Measurements from ENCODE around the gene BICDL2.

BICDL2 gene

DNA sequence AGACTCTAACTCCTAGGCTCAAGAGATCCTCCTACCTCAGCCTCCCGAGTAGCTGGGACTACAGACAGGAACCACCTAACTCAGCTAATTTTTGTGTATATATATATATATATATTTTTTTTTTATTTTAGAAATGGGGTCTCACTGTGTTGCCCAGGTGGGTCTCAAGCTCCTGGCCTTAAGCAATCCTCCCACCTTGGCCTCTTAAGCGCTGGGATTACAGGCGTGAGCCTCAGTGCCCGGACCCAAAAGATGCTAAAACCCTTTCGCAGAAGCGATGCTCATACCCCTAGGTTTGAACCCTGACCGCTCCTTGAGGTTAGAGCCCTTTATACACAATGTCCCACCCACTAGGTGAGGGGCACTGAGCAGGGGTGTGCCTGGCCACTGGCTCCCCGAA is 26.2 kb downstream of the BICDL2 start:
- no peak for ATAC-seq
- TF ChIP-seq ARNTL (CRISPR knock-in tag; IDR thresholded peaks at IDR 0.05; ENCODE audit: borderline replicate concordance, low read depth) = no peak
- TF ChIP-seq, protein P1, sequence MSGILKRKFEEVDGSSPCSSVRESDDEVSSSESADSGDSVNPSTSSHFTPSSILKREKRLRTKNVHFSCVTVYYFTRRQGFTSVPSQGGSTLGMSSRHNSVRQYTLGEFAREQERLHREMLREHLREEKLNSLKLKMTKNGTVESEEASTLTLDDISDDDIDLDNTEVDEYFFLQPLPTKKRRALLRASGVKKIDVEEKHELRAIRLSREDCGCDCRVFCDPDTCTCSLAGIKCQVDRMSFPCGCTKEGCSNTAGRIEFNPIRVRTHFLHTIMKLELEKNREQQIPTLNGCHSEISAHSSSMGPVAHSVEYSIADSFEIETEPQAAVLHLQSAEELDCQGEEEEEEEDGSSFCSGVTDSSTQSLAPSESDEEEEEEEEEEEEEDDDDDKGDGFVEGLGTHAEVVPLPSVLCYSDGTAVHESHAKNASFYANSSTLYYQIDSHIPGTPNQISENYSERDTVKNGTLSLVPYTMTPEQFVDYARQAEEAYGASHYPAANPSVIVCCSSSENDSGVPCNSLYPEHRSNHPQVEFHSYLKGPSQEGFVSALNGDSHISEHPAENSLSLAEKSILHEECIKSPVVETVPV (CRISPR knock-in tag; IDR thresholded peaks at IDR 0.05) = no peak
- TF ChIP-seq BACH2 (CRISPR knock-in tag; IDR thresholded peaks at IDR 0.05; ENCODE audit: borderline replicate concordance) = no peak
- TF ChIP-seq ISL1 (CRISPR knock-in tag; IDR thresholded peaks at IDR 0.05) = no peak
- no peak for TF ChIP-seq RARB (CRISPR knock-in tag; IDR thresholded peaks at IDR 0.05)
- TF ChIP-seq GLIS3 (CRISPR knock-in tag; IDR thresholded peaks at IDR 0.05) = no peak

DNA sequence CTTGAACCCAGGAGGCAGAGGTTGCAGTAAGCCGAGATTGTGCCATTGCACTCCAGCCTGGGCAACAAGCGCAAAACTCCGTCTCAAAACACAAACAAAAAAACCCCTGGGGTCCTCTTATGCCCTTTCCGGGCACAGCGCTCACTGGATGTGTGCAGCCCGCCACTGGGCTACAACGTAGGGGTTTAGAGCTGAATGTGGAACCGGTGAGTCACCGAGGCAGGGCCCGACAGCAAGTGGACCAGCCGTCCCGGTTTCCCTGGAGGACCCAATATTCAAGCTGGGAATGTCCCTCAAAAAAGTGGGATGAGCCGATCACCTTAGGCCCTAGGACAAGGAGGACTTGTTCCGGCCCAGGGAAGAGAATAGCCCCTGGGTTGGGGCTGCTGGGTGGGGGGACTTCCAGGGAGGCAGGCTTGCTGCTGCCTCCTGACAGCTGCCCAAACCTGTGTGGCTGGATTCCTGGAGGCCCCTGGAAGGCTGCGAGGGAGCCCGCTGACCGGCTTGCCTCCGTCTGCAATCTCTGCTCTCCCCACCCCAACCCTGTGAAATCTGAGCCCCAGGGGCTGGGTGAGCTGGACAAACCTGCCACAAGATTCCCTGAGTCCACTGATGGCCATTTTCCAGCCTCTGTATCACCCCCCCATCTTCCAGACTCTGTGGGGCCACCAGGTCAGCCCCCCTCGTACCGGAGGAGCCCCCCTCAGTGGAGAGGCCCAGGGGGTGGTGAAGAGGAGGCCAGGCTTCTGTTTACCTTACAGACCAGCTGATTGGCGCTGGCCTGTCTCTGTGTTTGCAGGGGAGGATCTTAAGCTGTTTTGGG is 27.0 kb downstream of the BICDL2 start:
- TF ChIP-seq OSR1 (CRISPR knock-in tag; IDR thresholded peaks at IDR 0.05) (no peak), ZNF8 (CRISPR knock-in tag; IDR thresholded peaks at IDR 0.05) (no peak), ESRRG (CRISPR knock-in tag; IDR thresholded peaks at IDR 0.05) (no peak), ZFP3 (CRISPR knock-in tag; IDR thresholded peaks at IDR 0.05) (no peak), ZNF565 (CRISPR knock-in tag; conservative IDR thresholded peaks at IDR 0.05; ENCODE audit: low read depth) (no peak), ARNTL (CRISPR knock-in tag; IDR thresholded peaks at IDR 0.05; ENCODE audit: borderline replicate concordance, low read depth) (no peak), ISL1 (CRISPR knock-in tag; IDR thresholded peaks at IDR 0.05) (no peak), BACH2 (CRISPR knock-in tag; IDR thresholded peaks at IDR 0.05; ENCODE audit: borderline replicate concordance) (no peak), TCF4 (CRISPR knock-in tag; IDR thresholded peaks at IDR 0.05; ENCODE audit: borderline replicate concordance) (no peak)
- TF ChIP-seq, protein P2, sequence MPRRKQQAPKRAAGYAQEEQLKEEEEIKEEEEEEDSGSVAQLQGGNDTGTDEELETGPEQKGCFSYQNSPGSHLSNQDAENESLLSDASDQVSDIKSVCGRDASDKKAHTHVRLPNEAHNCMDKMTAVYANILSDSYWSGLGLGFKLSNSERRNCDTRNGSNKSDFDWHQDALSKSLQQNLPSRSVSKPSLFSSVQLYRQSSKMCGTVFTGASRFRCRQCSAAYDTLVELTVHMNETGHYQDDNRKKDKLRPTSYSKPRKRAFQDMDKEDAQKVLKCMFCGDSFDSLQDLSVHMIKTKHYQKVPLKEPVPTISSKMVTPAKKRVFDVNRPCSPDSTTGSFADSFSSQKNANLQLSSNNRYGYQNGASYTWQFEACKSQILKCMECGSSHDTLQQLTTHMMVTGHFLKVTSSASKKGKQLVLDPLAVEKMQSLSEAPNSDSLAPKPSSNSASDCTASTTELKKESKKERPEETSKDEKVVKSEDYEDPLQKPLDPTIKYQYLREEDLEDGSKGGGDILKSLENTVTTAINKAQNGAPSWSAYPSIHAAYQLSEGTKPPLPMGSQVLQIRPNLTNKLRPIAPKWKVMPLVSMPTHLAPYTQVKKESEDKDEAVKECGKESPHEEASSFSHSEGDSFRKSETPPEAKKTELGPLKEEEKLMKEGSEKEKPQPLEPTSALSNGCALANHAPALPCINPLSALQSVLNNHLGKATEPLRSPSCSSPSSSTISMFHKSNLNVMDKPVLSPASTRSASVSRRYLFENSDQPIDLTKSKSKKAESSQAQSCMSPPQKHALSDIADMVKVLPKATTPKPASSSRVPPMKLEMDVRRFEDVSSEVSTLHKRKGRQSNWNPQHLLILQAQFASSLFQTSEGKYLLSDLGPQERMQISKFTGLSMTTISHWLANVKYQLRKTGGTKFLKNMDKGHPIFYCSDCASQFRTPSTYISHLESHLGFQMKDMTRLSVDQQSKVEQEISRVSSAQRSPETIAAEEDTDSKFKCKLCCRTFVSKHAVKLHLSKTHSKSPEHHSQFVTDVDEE (CRISPR knock-in tag; IDR thresholded peaks at IDR 0.05) = no peak
- peak; percentile 14; the same call in 2 of the 3 replicates for ATAC-seq

DNA sequence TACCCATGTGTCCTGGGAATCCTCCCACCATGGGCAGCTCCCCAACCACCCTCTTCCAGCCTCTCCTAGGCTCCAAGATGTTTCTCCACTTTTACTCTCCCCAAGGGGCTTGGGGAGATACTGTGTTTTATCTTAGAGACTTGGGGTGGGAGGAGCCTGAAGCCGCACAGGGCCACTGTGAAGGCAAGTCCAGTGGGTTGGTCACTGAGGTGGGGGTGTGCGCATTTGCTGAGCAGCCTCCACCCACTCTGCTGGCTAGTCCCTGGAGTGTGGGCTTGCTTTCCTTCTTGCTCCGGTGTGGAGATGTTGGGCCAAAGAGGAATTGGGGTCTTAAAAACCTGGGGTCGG is 28.1 kb downstream of the BICDL2 start:
- no peak for ATAC-seq

DNA sequence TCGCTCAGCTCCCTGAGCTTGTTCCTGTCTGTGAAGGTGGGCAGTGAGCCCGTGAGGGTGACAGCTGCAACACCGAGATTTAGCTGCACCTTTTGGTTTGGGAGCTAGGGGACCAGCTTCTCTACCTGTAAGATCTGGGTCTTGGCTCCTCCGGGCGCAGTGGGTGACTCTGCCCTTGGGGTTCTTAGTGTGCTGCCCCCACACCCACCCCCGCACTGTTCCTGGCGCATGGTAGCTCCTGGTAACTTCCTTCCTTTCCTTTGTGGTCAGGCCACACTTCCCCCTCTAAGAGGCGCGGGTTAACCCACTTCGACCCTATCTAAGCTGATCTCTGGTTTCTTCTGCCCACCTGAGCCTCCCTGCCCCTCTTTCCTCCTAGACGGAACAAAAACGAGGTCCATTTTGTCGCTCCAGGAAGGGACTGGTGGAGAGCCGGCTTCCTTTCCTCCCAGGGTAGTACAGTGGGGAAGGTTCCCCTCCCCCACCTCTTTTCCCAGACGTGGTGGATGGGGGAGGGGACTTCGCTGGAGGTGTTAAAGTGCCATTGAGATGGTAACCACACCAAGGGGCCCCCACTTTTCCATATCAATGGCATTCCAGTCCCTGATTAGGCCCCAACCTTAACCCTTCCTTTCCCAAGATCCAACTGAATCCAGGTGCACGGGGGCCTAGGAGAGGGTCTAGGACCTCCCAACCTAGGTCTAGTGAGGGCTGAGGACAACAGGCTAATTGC is 28.6 kb downstream of the BICDL2 start:
- TF ChIP-seq ZFP30 (CRISPR knock-in tag; IDR thresholded peaks at IDR 0.05) (no peak), ZC3H10 (CRISPR knock-in tag; IDR thresholded peaks at IDR 0.05) (no peak), ISL1 (CRISPR knock-in tag; IDR thresholded peaks at IDR 0.05) (no peak), PPARA (CRISPR knock-in tag; IDR thresholded peaks at IDR 0.05; ENCODE audit: borderline replicate concordance) (no peak), ZNF565 (CRISPR knock-in tag; conservative IDR thresholded peaks at IDR 0.05; ENCODE audit: low read depth) (no peak), RARB (CRISPR knock-in tag; IDR thresholded peaks at IDR 0.05) (no peak), SNAI2 (CRISPR knock-in tag; IDR thresholded peaks at IDR 0.05) (no peak), ZNF70 (CRISPR knock-in tag; IDR thresholded peaks at IDR 0.05) (no peak), GLIS3 (CRISPR knock-in tag; IDR thresholded peaks at IDR 0.05) (no peak), OSR1 (CRISPR knock-in tag; IDR thresholded peaks at IDR 0.05) (no peak)
- TF ChIP-seq, protein P3, sequence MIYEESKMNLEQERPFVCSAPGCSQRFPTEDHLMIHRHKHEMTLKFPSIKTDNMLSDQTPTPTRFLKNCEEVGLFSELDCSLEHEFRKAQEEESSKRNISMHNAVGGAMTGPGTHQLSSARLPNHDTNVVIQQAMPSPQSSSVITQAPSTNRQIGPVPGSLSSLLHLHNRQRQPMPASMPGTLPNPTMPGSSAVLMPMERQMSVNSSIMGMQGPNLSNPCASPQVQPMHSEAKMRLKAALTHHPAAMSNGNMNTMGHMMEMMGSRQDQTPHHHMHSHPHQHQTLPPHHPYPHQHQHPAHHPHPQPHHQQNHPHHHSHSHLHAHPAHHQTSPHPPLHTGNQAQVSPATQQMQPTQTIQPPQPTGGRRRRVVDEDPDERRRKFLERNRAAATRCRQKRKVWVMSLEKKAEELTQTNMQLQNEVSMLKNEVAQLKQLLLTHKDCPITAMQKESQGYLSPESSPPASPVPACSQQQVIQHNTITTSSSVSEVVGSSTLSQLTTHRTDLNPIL (CRISPR knock-in tag; IDR thresholded peaks at IDR 0.05; ENCODE audit: low read depth) = no peak
- no peak for ATAC-seq

More for the DNA sequence above, 28.1 kb downstream of the BICDL2 start:
- TF ChIP-seq CSDC2 (CRISPR knock-in tag; IDR thresholded peaks at IDR 0.05) = no peak

Data from SK-N-SH treated with all-trans-retinoic acid at 6 μM for 48 hours (cell line).